GM18858 (cell line): Measurements from ENCODE around the gene CISD3.

Source experiments
- ATAC-seq: cut with Tn5 transposase; IDR thresholded peaks from one replicate; pipeline ENCODE4 v1.9.1; 2021; ENCODE audit not compliant: unreplicated experiment

The CISD3 gene

DNA sequence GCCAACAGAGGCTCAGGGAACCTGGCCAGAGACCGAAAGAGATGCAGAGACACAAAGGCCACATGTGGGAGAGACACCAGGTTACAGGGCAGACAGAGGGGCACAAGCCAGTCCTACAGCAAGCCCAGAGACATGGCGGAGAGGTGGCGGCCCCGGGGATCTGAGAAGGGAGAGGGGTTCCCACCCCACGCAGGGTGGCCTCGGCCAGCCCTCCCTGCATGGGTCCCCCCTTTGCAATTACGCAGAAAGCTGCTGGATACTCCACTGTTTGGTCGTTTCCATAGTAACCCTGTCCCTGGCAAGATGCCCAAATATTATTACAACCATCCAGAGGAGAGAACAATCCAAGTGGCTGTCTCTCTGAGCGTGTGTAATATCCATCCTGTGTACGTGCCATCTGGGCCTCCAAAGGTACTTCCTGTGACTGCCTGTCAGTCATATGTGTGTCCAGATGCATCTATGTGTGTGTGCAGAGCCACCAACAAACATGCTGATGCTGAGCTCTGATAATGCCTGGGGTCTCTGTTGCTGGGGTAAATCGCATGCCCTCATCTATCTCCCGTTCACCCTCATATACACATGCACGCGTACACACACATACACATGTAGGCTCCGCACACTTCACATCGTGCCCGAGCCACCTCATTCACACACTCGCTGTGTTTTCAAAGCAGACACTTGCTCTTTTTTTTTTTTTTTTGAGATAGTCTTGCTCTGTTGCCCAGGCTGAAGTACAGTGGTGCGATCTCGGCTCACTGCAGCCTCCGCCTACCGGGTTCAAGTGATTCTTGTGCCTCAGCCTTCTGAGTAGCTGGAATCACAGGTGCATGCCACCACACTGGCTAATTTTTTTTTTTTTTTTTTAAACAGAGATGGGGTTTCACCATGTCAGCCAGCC, 12.5 kb downstream of the CISD3 start:
- ATAC-seq = no peak

DNA sequence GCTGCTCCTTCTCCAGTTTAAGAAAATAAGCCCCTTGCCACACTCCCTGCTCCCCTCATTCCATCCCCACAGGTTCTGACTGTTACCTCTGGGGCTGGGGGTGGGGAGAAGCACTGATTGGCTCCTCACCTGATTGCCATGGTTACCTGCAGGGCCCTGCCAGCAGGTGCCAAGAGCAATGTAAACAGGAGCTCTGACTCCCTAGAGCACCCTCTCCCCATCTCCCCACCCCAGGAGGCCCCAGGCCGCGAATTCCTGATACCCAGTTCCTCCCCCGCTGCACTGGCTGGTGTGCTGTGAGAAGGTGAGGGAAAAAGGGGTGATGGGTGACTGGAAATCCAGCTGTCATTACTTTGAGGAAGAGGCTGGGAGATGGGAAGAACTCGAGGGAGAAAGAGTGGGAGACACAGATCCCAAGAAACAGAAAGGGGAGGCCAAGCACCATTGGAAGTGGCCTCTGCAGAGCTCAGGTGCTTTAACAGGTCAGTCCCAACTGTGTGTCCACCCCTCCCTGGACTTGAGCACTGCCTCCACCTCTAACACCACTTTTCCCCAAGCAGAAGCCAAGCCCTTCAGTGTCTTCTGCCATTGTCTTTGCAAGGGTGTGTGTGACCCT, 13.5 kb downstream of the CISD3 start:
- no peak for ATAC-seq

DNA sequence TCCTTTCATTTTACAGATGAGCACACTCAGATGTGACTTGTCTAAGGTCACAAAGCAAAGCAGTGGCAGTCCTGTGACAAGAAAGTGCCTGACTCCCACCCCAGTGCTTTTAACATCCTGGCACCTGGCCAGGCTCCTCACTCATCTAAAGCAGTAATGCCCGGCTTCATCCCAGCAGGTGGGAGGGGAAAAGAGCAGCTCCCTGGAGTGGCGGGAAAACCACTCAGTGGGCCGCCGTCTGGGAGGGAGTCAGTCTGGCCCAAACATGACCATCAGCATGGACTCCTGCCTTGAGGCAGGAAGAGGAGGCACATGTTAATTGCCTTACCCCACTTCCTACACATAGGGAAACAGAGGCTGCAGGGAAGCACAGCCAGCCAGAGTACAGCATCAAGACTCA, 15.4 kb downstream of the CISD3 start:
- ATAC-seq = no peak

DNA sequence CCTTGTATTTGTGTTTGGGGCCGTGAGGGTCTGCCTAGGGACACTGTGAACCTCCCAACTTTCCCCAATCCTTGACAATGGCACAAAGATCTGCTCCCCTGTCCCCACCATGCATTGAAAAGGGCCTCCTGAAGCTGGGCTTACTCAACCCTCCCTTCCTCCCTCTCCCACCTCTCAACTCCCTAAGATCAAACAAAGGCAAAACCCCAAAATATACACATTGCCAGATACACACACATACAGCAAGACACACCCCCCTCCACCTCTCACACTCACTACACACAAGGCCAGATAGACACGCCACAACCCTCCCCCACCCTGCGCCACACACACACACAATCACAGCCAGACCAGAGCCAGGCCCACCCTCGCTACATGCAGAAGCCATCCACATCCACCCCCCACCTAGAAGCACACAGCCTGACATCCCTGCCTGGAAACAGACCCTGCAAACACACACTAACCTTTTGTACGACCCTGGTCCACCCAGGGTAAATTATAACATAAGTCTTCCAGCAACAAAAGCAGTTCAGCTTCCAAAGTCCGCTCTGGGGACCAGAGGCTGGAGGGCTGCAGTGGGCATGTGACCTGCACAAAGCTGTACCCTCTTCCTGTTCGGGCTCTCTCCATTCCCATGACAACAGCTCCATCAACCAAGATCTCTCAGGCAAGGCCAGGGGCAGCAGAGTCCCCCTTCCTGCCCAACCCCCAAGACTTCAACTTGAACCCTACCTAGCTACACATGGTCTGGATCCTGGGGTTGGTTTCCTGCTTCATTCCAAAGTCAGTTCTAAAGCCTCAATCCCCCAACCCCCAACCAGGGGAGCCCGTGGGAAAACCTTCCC, 16.1 kb downstream of the CISD3 start:
- ATAC-seq = no peak

DNA sequence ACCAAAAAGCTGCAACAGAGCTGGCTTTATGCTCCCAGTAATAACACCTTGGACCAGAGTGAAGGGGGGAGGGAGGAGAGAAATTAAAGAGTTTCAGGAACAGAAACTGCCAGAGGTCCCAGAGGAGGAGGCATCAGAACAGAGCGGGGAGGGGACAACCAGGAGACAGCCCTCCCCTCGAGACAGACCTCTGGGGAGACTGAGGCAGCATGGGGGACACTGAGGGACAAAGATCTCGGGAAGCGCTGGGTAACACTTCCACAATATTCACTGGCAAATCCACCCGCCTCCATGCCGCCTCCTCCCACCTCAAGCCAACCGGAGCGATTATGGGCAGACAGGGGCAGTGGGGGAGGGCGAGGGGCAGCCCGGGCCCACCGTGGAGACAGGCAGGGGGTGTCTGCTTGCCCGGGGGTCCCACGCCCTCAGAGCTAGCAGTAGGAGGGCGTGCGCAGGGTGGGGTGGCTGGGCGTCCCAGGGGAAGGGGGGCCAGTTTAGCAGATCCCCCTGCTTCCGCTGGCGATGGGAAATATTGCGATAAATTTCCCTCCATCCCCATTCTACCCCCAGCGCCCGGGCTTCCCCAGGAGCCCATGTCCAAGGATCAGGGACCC, 16.8 kb downstream of the CISD3 start:
- ATAC-seq = no peak

DNA sequence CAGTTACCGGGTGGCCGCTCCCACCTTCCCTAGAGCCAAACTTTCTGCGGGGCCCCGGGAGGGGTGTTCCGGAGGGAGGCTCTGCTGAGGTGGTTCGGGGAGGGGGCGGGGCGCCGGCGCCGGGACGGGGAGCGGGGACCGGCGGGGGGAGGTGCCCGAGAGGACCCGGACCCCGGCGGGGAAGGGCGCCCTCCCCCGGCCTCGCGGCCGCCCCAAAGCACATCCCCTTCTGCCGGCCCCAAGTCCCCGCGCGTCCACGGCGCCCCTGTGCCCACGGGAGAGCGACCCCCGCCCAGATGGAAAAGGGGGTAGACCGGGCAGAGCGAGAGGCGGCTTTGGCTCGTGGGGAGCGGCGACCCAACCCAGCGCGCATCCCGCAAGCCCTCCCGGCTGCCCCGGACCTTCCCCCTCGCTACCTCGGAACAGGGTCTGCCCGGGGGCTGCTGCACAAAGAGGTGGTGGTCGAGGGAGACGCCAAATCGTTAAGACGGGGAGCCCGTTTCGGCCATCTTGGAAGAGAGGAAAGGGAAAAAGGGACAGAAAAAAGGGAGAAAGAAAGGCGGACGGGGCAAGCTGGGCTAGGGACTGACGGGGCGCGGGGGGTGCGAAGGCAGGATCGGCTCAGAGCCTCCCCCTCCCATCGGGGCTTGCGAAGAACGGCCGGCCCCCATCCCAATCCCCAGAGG, 17.5 kb downstream of the CISD3 start:
- no peak for ATAC-seq

DNA sequence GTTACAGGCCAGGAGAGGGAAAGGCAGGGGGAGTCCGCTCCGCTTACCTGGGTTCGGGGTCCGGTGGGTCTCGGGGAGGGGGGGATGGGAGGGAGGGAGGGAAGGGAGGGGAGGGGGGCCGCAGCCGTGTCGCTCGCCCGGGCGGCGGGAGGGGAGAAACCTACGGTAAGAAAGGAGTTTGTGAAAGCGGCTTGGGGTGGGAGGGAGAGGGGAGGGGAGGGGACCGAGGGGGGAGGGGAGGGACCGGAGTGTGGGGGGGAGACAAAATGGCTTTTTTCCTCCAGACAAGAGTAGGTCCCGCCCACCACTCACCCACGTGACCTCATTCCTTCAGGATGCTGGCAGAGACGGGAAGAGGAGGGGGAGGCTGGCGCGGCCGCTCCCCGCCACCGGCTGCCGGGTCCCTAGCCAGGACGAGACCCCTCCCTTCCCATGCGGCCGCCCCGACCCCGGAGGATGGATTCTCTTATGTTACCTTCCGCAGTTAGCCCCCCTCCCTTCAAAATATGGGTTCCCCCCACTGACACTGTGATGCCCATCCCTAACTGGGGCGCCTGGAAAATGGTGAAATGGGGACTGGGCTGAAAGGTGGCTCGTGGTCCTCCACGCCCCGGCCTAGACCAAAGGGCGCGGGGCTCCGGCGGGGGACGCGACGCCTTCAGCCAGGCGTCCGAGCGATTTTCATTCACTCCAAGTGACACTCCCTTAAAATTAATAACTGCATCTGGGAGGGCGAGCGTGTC, 18.2 kb downstream of the CISD3 start, which contains the start of gene PCGF2:
TSS of gene PCGF2 (minus strand) at position 188 of the 743 bp plus-strand sequence. CDS start 7,934 bp downstream, outside the sequence.
- no peak for ATAC-seq

DNA sequence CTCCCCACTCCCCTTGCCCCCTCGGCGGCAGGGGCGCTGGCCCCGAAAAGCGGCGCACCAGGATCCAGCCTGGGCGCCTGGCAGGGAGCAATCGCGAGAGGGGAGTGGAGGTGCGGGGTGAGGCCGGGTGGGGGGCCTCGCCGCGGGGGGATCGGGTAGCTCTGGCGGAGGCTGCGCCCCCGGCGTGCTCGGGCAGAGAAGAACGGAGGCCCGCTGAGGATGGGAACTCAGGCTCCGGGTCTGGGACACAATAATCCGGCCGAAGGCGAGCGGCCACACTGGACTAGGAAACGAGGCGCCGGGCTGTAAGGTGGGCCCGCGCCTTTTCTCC, 18.7 kb downstream of the CISD3 start:
- ATAC-seq = no peak

DNA sequence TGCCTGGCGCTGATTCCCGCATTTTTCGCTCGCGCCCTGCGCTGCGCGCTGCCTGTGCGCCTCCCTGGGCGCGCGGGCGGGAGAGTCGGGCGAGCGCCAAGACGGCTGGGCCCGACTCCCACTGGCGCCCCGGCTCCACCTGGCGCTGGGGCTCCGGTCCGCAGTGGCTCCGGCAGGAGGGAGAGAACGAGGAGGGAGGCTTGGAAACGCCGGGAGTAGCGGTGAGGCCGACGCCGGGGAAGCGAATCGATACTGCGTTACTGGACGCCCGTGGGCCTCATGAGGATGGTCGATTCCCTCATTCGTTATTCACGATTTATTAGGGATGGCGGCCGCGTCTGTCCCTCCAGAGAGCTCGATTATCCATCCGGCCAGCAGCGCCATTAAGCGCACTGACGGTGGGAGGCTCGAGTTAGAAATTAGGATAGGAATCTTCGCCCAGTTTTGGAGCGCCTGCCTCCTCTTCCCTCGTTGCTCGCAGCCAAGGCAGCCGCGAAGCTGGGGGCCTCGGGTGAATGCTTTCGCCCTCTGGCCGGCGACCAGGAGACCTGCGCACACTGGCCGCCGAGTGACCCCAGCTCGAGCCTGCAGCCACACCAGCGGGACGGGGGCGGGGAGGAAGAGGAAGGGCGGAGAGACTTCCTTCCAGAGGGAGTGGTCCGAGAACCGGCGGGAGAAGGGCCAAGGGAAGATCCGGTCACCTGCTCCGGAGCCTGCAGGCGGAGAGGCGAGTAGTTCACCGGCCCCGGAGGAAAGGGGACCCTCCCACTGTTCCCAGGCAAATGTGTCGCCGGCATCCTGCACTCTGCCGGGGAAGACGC, 19.3 kb downstream of the CISD3 start:
- no peak for ATAC-seq

DNA sequence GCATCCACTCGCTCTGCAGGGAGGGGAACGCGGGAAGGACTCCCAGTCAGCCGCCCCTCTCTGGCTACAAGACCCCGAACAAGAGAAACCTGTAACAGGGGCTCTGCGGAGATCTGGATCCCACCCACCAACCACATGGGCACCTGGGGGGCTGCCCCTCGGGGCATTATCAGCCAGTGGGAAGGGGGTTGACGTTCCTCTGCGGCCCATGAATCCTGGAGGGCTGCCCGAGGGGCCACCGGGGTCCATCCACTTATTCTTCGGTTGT, 19.8 kb downstream of the CISD3 start:
- no peak for ATAC-seq

DNA sequence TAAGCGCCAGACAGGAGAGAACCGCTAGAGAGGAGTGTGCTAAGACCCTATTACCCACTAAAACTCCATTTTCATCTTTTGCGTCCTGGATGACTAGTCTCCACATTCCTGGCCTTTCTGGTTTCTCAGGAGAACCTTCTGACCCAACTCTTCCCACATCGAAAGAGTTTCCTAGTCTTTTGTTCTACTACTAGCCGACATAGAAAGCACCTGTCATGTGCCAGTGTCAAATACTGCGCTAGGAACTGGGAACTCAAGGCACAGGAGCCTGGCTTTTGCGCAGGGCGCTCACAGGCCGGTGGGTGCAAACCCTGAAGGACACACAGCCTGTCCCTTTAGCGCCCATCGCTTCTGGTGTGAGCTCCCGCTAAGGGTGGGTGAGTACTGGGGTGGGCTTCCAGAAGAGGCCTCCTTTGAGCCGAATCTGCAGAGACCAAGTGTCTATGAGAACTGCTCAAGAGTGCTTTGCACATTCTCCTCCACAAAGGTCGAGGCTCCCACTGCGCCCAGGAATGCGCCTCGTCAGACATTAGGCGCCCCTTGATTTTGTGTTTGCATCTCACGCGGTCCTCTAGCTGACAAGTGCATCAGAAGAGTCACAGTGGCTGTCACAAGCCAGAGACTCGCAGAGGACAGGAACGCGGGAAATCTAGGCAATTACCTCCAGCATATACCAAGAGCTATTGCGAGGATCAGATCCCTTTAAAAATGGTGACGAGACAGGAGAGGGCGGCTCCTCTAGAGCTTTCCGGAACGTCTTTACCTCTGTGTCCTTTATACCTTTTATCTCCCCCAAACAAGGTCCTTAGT, 20.4 kb downstream of the CISD3 start:
- ATAC-seq = no peak

DNA sequence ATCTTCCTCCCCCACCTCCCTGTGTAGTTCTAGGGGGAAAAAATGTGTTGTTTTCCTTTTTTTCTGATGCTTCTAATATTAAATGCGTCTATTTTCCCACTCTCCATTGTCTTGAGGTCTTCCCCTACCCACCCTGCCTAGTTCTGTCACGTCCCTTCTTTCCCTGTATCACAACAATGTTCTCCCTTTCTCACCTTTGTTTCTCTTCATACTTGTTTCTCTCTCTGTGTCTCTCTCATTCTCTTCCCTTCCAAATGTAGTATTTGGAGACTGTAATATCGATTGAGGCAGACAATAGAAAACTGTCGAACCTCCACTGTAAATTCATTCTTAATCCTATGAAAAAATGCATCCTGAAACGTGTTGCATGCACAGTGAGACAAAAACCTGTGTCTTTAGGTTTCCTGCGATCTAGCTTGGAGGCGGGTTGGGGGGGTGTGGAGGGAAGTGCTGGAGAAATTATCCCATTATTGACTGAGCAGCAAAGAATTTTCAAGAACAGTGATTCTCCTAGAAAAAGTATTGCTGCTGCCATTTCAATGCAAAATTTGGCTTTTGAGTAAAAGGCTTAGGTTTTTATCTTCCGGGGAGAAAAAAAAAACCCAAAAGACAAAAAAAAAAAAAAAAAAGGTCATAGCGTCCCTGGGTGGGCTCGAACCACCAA, 21.1 kb downstream of the CISD3 start:
- ATAC-seq = no peak

DNA sequence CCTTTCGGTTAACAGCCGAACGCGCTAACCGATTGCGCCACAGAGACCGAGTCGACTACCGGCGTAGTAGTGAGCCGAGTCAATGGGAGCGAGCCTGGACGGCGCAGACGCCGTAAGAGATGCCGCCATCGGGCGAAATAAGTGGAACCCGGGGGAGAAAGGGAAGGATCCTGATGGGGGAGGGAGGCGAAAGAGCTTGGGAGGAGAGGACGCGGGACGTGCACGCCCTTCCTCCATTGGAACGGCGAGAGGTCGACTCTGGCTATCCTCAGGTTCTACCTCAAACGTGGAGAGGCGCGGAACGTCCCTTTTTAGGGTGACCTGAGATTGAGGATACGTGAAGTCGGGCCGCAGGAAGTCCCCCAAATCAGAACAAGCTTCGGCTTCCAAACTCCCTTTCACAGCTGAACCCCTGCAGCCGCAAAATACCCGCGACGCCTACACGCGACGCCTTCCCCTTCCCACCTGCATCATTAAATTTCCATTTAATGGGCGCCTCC, 21.7 kb downstream of the CISD3 start:
- ATAC-seq = no peak

DNA sequence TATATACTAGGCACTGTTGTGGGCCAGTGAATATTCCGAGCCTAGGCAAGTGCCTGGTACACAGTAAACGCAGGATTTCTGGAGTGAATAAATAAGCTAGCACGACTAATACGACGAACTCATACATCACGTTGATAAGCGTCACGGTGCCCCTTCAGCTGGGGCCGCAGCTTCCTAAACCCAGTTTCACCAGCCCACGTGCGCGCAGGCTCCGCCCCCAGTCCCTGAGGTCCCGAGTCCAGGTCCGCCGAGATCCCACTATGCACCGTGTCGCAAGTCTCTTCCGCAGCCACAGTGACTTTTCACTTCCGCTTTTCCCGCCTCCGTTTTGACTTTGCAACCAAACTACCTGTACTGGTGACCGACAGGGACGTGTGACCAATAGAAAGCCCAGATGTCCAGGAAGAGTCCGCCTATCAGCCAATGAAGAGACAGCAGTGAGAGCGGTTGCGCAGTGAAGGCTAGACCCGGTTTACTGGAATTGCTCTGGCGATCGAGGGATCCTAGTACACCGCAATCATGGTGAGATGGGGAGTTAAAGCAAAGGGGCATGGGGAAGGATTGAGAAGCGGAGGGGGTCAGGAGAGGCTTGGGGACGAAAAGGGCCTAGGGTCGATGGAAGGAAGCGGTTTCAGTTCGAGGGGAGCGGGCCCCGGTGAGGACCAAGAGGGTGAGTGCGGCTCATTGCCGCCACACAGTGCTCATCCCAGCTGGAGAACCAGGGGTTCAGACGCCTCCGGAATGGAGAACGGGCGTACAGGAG, 22.3 kb downstream of the CISD3 start, which contains the start of gene PSMB3:
TSS of gene PSMB3 (plus strand) at position 434 of the 763 bp plus-strand sequence. CDS start at position 520, 86 bp downstream.
- peak; percentile 62 for ATAC-seq

DNA sequence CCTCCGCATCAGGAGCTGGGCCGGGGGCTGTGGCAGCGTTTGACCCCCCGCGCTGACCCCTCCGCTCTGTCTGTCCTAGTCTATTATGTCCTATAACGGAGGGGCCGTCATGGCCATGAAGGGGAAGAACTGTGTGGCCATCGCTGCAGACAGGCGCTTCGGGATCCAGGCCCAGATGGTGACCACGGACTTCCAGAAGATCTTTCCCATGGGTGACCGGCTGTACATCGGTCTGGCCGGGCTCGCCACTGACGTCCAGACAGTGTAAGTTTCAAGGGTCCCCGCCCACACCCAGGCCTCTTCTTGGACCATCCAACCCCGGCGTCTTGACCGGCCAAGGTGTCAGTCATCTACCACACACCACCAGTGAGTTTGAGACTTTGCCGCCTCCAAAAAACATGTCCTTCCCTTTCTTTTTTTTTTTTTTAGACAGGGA, 22.9 kb downstream of the CISD3 start:
- no peak for ATAC-seq

DNA sequence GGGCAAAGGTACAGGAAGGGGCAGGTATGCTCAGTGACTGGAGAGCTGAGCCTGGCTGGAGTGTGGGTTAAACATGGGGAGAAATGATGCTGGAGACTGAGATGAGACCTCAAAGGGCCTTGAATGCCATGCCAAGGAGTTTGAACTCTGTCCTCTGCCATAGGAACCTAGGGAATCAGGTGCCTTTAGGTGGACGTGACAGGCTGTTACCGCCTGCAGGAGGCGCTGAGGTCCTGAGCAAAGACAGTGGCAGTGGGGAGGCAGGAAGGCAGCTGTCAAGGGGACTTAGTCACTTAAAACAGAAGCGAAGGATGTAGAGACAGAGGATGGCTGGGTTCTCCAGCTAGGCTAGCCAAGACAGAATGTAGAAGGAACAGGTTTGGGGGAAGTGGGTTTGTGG, 31.5 kb downstream of the CISD3 start:
- no peak for ATAC-seq

DNA sequence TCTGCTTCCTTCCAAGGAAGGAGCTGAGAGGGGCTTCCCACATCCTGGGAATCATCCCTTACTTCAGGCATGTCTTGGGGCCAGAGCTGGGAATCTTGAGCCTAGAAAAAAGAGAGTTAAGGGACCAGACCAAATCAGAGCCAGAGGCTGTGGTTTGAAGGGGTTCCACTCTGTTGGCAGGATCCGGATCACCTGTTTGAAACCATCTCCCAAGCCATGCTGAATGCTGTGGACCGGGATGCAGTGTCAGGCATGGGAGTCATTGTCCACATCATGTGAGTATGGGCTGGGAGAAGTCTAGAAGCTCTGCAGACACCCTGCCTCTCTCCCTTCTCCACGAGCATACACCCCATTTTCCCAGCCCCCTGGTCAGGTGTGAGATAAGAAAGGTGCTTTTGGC, 32.1 kb downstream of the CISD3 start:
- no peak for ATAC-seq
